Mucosa of rectum (tissue), 2 donors: ENCODE measurements around the gene CFAP74.
"Not testable (repeated sequence)": the region's sequence is repeated elsewhere in the genome, so short reads cannot be mapped to it uniquely, and the experiment has no call there.

Experiments
- H3K27ac ChIP-seq, 2 donors: one replicate each; pipeline ENCODE4 v1.7.0; 2013; ENCODE audit warnings: inconsistent platforms in 2 of 2, low read depth in 2 of 2, low read length in 2 of 2
- H3K27me3 ChIP-seq, 2 donors: one replicate each; pipeline ENCODE4 v1.7.0; 2013; ENCODE audit warnings: low read length in 2 of 2; ENCODE audit not compliant: control insufficient read depth in 2 of 2, insufficient read depth in 2 of 2
- H3K36me3 ChIP-seq, 2 donors: one replicate each; pipeline ENCODE4 v1.7.0; 2013; ENCODE audit warnings: low read length in 2 of 2; ENCODE audit not compliant: control insufficient read depth in 2 of 2, insufficient read depth in 2 of 2
- H3K4me1 ChIP-seq, 2 donors: one replicate each; pipeline ENCODE4 v1.7.0; 2013; ENCODE audit warnings: low read length in 2 of 2, mild to moderate bottlenecking in 1 of 2; ENCODE audit not compliant: control insufficient read depth in 2 of 2, insufficient read depth in 2 of 2
- H3K4me3 ChIP-seq, 2 donors: one replicate each; pipeline ENCODE4 v1.7.0; 2013; ENCODE audit warnings: low read length in 2 of 2
- H3K9ac ChIP-seq, 2 donors: one replicate each; pipeline ENCODE4 v1.7.0; 2013; ENCODE audit warnings: low read length in 2 of 2, low read depth in 1 of 2, mild to moderate bottlenecking in 1 of 2
- H3K9me3 ChIP-seq, 2 donors: one replicate each; pipeline ENCODE4 v1.7.0; 2013; ENCODE audit warnings: low read length in 2 of 2; ENCODE audit not compliant: control insufficient read depth in 2 of 2
- donor health status: healthy.
- donor health status: Normal muscosa, but diverticular disease.

Gene CFAP74

GRCh38 chr1:1978690-1979481 lies 24.7 kb downstream of the CFAP74 start:
- H3K27ac ChIP-seq, H3K9ac ChIP-seq, H3K36me3 ChIP-seq, H3K4me3 ChIP-seq, H3K27me3 ChIP-seq, H3K9me3 ChIP-seq, H3K4me1 ChIP-seq: not testable (repeated sequence)

GRCh38 chr1:1978108-1978507 lies 25.5 kb downstream of the CFAP74 start:
- no peaks in the 10 kb centered on the region for H3K27me3 ChIP-seq
- no peaks in the 10 kb centered on the region for H3K4me1 ChIP-seq
- H3K9ac ChIP-seq, result no peak overlapping the region
- H3K36me3 ChIP-seq, result no peaks in the 10 kb centered on the region
- H3K9me3 ChIP-seq, result no peaks in the 10 kb centered on the region
- no peak overlapping the region for H3K4me3 ChIP-seq
- no peak overlapping the region for H3K27ac ChIP-seq

- Histone ChIP-seq H3K27me3 (no peaks in the 10 kb centered on the region), H3K27ac (no peak overlapping the region), H3K4me1 (no peaks in the 10 kb centered on the region), H3K4me3 (no peak overlapping the region), H3K36me3 (no peaks in the 10 kb centered on the region), H3K9me3 (no peaks in the 10 kb centered on the region), H3K9ac (no peak overlapping the region)
These were observed 27.6 kb downstream of the CFAP74 start for GRCh38 chr1:1976031-1976430.

- H3K9ac ChIP-seq, result no peak overlapping the region
- H3K4me3 ChIP-seq, result no peak overlapping the region
- no peaks in the 10 kb centered on the region for H3K9me3 ChIP-seq
- no peaks in the 10 kb centered on the region for H3K36me3 ChIP-seq
- H3K4me1 ChIP-seq, result no peaks in the 10 kb centered on the region
- no peak overlapping the region for H3K27ac ChIP-seq
- H3K27me3 ChIP-seq, result no peaks in the 10 kb centered on the region
These were observed 28.1 kb downstream of the CFAP74 start for GRCh38 chr1:1975535-1975934.

- no peak overlapping the region for H3K4me3 ChIP-seq
- no peaks in the 10 kb centered on the region for H3K4me1 ChIP-seq
- H3K9me3 ChIP-seq, result no peaks in the 10 kb centered on the region
- no peak overlapping the region for H3K9ac ChIP-seq
- no peak overlapping the region for H3K27ac ChIP-seq
- H3K36me3 ChIP-seq, result no peaks in the 10 kb centered on the region
- no peaks in the 10 kb centered on the region for H3K27me3 ChIP-seq
These were observed 28.8 kb downstream of the CFAP74 start for GRCh38 chr1:1974834-1975233.

- Histone ChIP-seq H3K27me3 (no peaks in the 10 kb centered on the region), H3K4me1 (no peaks in the 10 kb centered on the region), H3K9me3 (no peaks in the 10 kb centered on the region), H3K4me3 (no peak overlapping the region), H3K36me3 (no peaks in the 10 kb centered on the region), H3K9ac (no peak overlapping the region), H3K27ac (no peak overlapping the region)
These were observed 29.6 kb downstream of the CFAP74 start for GRCh38 chr1:1973716-1974642.

GRCh38 chr1:1972976-1973715 lies 30.4 kb downstream of the CFAP74 start:
- Histone ChIP-seq H3K27me3 (peaks cover 0 to under 1% of the 10 kb centered on the region in 2 donors), H3K4me3 (no peak overlapping the region), H3K27ac (no peak overlapping the region), H3K36me3 (no peaks in the 10 kb centered on the region), H3K9me3 (no peaks in the 10 kb centered on the region), H3K9ac (no peak overlapping the region), H3K4me1 (no peaks in the 10 kb centered on the region)

- Histone ChIP-seq H3K36me3 (no peaks in the 10 kb centered on the region), H3K27ac (no peak overlapping the region), H3K4me3 (no peak overlapping the region), H3K9me3 (no peaks in the 10 kb centered on the region), H3K4me1 (no peaks in the 10 kb centered on the region), H3K27me3 (peaks cover 0 to 5% of the 10 kb centered on the region in 2 donors), H3K9ac (no peak overlapping the region)
These were observed 31.9 kb downstream of the CFAP74 start for GRCh38 chr1:1971688-1972087.

- no peaks in the 10 kb centered on the region for H3K4me1 ChIP-seq
- no peaks in the 10 kb centered on the region for H3K36me3 ChIP-seq
- H3K4me3 ChIP-seq, result no peak overlapping the region
- H3K27me3 ChIP-seq, result peaks cover 0 to 5% of the 10 kb centered on the region in 2 donors
- no peak overlapping the region for H3K27ac ChIP-seq
- no peaks in the 10 kb centered on the region for H3K9me3 ChIP-seq
- H3K9ac ChIP-seq, result no peak overlapping the region
These were observed 32.6 kb downstream of the CFAP74 start for GRCh38 chr1:1971017-1971416.
